ENCODE data around the gene PDE7B.

Gene PDE7B

GRCh38 chr6:135972586-135972985, 121.1 kb downstream of the PDE7B start:
- Histone ChIP-seq H3K27me3 (replicated peaks; ENCODE audit: control insufficient read depth, insufficient read depth, low read length) (no peaks in the 10 kb centered on the region), H3K36me3 (ENCODE audit: control insufficient read depth, insufficient read depth, low read length) (no peaks in the 10 kb centered on the region), H3K4me3 (replicated peaks; ENCODE audit: low read depth, low read length) (no peak overlapping the region)
- DNase-seq (ENCODE audit: extremely low read depth, insufficient read length), result no peak
- TF ChIP-seq CTCF (IDR thresholded peaks at IDR 0.05; ENCODE audit: insufficient read depth, low read length, poor library complexity, severe bottlenecking), result no peak

GRCh38 chr6:135974426-135974825, 122.9 kb downstream of the PDE7B start:
- Histone ChIP-seq H3K27me3 (replicated peaks; ENCODE audit: control insufficient read depth, insufficient read depth, low read length) (no peaks in the 10 kb centered on the region), H3K4me3 (replicated peaks; ENCODE audit: low read depth, low read length) (no peak overlapping the region), H3K36me3 (ENCODE audit: control insufficient read depth, insufficient read depth, low read length) (no peaks in the 10 kb centered on the region)
- no peak for DNase-seq (ENCODE audit: extremely low read depth, insufficient read length)
- no peak for TF ChIP-seq CTCF (IDR thresholded peaks at IDR 0.05; ENCODE audit: insufficient read depth, low read length, poor library complexity, severe bottlenecking)

GRCh38 chr6:135976585-135976984, 125.1 kb downstream of the PDE7B start:
- no peak overlapping the region for H3K4me3 ChIP-seq (replicated peaks; ENCODE audit: low read depth, low read length)
- no peak for TF ChIP-seq CTCF (IDR thresholded peaks at IDR 0.05; ENCODE audit: insufficient read depth, low read length, poor library complexity, severe bottlenecking)

GRCh38 chr6:135983093-135983492, 131.6 kb downstream of the PDE7B start:
- Histone ChIP-seq H3K27me3 (replicated peaks; ENCODE audit: control insufficient read depth, insufficient read depth, low read length) (no peaks in the 10 kb centered on the region), H3K4me3 (replicated peaks; ENCODE audit: low read depth, low read length) (no peak overlapping the region), H3K36me3 (ENCODE audit: control insufficient read depth, insufficient read depth, low read length) (no peaks in the 10 kb centered on the region)
- DNase-seq (ENCODE audit: extremely low read depth, insufficient read length), result no peak
- TF ChIP-seq CTCF (IDR thresholded peaks at IDR 0.05; ENCODE audit: insufficient read depth, low read length, poor library complexity, severe bottlenecking), result no peak

More at GRCh38 chr6:135976585-135976984, 125.1 kb downstream of the PDE7B start:
- Histone ChIP-seq H3K27me3 (replicated peaks; ENCODE audit: control insufficient read depth, insufficient read depth, low read length) (no peaks in the 10 kb centered on the region), H3K36me3 (ENCODE audit: control insufficient read depth, insufficient read depth, low read length) (no peaks in the 10 kb centered on the region)
- DNase-seq (ENCODE audit: extremely low read depth, insufficient read length), result no peak

- Histone ChIP-seq H3K36me3 (ENCODE audit: control insufficient read depth, insufficient read depth, low read length) (no peaks in the 10 kb centered on the region), H3K4me3 (replicated peaks; ENCODE audit: low read depth, low read length) (no peak overlapping the region), H3K27me3 (replicated peaks; ENCODE audit: control insufficient read depth, insufficient read depth, low read length) (no peaks in the 10 kb centered on the region)
- no peak for DNase-seq (ENCODE audit: extremely low read depth, insufficient read length)
- no peak for TF ChIP-seq CTCF (IDR thresholded peaks at IDR 0.05; ENCODE audit: insufficient read depth, low read length, poor library complexity, severe bottlenecking)
Measured at GRCh38 chr6:135983718-135984343, 132.3 kb downstream of the PDE7B start.

- no peak for TF ChIP-seq CTCF (IDR thresholded peaks at IDR 0.05; ENCODE audit: insufficient read depth, low read length, poor library complexity, severe bottlenecking)
- Histone ChIP-seq H3K36me3 (ENCODE audit: control insufficient read depth, insufficient read depth, low read length) (no peaks in the 10 kb centered on the region), H3K27me3 (replicated peaks; ENCODE audit: control insufficient read depth, insufficient read depth, low read length) (no peaks in the 10 kb centered on the region), H3K4me3 (replicated peaks; ENCODE audit: low read depth, low read length) (no peak overlapping the region)
- no peak for DNase-seq (ENCODE audit: extremely low read depth, insufficient read length)
Measured at GRCh38 chr6:135985471-135985870, 134.0 kb downstream of the PDE7B start.

Measured in GM06990 (cell line).